Fibroblast of the conjunctiva (primary cell): ENCODE measurements around the gene CTRB2.

Source experiments
- DNase-seq: peaks from one replicate; pipeline ENCODE4 v3.0.0-alpha.2; 2010; ENCODE audit warnings: low read depth

The CTRB2 gene

DNA sequence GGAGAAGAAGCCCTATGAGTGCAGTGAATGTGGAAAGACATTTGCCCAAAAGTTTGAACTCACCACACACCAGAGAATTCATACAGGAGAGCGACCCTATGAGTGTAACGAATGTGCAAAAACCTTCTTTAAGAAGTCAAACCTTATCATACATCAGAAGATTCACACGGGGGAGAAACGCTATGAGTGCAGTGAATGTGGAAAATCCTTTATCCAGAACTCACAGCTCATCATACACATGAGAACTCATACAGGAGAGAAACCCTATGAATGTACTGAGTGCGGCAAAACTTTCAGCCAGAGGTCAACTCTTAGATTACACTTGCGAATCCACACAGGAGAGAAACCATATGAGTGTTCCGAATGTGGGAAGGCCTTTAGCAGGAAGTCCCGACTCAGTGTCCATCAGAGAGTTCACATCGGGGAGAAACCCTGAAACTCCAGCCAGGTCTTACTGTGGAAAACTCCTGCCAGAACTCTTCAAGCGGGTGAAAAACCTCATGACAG, 37.0 kb downstream of the CTRB2 start:
- no peak for DNase-seq

DNA sequence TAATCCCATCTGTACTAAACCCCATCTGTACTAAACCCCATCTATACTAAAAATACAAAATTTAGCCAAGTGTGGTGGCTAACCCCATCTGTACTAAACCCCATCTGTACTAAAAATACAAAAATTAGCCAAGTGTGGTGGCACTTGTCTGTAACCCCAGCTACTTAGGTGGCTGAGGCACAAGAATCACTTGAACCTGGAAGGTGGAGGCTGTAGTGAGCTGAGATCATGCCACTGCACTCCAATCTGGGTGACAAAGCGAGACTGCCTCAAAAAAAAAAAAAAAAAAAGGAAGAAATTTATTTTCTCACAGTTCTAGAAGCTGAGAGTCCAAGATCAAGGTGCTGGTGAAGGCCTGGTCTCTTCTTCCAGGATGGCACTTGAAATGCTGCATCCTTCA, 46.6 kb downstream of the CTRB2 start:
- DNase-seq = no peak
